GM18511 (cell line): ENCODE measurements around the gene METAP1D.
A peak's percentile ranks its signal among the peaks of the same experiment; 100 is the strongest.

Source experiments
- ATAC-seq: cut with Tn5 transposase; IDR thresholded peaks from one replicate; pipeline ENCODE4 v1.9.1; 2021; ENCODE audit warnings: mild to moderate bottlenecking, moderate library complexity; ENCODE audit not compliant: unreplicated experiment

Gene METAP1D

DNA sequence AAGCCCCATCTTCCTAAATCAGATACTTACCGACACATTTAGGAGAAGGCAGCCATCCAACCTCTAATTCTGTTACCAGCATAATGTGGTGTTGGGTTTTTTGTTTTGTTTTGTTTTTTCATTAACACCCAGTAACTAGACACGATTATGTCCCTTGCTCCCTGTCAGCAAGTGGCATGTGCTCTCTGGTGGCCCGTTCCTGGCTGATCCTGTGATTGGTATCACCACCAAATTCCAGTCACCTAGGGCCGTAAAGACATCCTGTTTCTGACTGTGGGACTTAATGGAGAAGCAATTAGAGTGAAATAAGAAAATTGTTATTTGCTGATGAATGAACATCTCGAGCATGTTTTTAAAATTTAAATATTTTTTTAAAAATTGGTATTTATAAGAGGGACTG lies 79.7 kb downstream of the METAP1D start:
- ATAC-seq, result no peak

DNA sequence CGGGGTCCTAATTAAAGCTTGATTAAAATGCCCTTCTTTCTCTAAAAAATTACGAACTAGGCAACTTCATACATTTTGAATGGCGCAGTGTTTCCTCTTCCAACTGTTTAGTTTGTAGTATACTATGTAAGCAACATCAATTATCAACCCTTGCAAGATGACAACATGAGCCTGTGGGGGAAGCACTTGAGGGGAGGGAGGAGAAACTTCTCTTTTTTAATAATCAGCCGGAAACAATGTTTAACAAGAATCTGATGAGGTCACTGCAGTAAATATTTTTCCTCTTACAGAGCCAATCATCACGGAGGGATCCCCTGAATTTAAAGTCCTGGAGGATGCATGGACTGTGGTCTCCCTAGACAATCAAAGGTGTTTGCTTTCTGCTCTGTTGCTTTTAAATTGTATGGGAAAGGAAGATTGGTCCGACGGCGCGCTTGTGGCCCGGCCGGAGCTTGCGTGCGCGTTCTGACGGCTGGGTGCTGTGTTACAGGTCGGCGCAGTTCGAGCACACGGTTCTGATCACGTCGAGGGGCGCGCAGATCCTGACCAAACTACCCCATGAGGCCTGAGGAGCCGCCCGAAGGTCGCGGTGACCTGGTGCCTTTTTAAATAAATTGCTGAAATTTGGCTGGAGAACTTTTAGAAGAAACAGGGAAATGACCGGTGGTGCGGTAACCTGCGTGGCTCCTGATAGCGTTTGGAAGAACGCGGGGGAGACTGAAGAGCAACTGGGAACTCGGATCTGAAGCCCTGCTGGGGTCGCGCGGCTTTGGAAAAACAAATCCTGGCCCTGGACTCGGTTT lies 80.3 kb downstream of the METAP1D start:
- no peak for ATAC-seq

DNA sequence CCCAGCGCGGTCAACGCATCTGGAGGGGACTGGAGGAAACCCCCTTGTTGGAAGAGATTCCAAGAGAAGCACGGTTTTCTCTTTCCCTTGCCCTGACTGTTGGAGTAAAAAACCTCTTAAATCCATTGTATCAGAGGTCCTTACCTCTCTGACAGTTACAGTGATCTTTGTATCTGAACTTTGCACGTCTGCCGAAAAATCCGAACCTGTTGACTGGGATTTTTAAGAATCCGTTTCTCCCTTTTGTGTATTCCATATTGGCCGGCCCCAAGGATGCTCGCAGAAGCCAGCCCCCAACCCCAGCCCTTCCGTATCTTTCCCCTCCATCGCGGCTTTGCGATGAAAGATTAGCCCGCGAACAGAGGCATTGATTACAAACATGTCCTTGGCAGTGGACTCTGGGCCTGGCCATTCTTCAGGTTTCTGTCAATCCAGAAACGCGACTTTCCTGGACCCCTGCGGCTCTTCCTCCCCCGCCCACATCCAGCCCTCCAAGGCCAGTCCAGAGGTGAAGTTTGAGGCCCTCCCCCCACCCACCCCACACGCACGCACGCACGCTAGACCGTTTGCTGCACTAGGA lies 81.0 kb downstream of the METAP1D start:
- ATAC-seq, result no peak

DNA sequence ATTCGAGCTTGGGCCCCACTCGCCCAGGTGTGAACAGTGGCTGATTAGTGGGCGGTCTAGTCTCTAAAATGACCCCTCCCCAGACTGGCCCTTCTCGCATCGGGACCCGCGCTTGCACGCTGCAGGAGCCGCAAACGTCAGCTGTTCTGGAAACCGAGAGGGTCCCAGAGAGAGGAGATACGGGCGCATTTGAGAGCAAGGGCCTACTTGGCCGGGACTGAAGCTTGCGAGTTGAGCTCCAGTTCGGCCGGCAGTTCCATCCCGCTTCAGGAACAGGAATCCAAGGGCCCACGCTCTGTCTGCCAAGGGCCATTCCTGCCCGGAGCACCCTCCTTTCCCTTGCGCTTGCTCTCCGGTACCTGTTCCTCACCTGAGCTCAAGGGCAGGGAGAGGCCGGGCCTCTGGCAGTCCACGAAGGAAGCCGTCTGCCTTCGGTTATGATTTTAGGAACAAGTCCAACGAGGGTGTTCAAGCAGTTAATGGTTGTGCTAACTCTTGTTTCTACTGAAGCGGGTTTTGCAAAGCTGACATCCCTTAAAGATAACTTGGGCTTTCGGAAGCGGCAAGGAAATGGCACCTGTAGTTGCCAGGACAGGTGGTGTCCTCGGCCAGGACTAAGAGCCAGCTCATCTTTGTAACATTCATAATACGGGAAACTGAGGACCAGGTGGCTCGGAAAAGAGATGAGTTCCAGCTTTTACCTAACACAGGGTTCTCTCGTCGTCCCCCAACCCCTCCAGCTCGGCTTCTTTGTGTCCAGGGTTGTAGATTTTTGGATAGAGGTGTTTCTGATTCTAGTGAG lies 81.7 kb downstream of the METAP1D start:
- no peak for ATAC-seq

DNA sequence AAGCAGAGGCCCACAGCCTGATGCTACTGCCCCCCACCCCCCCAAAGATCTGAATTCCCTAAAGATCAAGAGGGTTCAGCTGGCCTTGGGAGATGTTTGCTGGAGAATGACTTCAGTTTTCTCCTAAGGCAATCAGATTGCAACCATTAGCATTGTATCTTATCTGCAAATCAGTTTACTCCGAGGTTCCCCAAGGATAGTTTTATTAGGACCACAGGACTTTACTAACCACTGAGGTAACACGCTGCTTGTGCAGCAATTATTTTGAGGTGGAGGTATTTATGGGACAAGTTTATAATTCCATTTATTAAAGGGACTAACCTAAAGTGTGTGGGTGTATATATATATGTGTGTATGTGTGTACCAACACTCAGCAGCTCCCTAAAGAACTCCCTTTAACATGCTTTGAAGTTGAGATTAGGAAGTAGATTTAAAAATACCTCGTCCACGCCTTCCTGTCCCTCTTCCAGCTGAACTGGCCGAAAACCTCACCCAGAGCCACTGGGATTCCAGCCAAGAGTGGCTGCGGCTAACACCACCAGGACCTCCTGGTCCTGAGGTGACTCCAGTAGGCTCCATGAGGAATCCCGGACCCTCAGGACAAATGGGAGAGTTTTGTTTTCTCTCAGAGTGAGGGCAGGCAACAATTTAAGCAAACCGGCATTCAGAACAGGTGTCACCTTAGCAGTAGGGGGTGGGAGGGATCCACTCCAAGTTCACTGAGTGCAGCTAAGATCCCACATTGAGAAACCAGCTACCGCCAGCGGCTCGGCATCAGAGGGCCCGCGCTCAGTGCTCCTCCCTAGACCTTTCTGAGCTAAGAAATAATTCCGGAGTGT lies 82.6 kb downstream of the METAP1D start:
- ATAC-seq, result no peak

DNA sequence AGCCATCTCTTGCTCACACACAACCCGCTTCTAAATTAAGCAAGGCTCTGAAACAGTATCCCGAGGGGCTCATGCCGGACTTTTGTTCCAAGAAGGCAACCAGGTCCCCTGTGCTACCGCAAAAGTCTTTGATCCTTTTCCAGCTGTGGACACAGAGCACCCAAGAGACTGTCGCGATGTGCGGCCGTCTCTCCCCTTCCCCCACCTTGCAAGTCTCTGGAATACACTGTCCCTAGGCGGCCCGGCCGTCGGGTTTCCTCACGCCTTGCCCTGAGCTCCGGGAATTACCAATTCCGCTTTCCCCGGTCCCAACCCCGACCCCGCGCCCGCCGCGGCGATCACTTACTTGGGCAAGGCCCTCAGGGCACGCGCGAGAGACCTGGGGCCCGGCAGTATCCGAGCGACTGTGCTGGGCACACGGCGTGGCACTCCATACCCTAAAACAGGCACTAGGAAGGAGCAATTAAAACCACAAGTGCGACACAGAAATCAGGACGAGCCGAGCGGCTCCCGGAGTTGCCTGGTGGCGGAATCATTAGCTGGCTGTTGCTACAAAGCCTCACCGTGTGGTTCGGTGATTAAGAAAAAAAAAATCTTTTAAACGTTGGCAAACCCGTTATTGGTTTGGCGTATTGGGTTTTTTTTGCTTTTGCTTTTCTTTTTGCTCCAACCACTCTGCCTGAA lies 83.3 kb downstream of the METAP1D start:
- ATAC-seq, result no peak

DNA sequence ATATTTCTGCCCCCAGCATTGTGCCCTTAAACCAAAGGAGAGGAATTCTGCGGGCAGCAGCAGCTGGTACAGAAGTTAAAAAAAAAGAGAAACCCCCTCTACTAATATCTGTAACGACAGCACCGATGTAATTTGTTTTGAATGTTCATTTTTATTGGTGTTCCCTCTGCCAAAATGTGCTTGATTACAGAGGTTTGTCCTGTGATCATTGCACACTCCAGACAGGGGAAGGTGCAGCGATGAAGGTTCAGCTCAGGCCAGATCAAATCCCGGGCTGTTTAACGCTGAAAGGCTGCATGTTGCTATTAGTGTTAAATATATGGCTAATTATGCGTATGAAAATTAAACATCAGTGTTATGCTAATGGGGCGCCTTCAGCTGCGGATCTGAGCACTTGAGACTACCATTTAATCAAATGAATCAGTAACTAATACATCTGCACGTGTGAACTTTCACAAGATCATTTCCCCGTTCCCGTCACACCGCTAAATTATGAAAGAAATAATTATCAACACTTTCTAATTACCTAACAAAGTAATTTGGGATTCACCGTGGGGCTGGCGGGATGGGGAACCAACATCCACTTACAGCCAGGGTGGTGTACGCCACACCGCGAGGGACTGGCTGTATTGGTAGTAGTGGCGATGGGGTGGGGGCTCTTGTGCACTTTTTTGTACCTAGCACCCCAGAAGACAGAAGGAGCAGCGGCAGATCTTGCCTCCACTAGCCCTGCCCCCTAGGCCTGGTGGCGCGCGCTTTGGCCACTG lies 84.1 kb downstream of the METAP1D start:
- ATAC-seq, result no peak

DNA sequence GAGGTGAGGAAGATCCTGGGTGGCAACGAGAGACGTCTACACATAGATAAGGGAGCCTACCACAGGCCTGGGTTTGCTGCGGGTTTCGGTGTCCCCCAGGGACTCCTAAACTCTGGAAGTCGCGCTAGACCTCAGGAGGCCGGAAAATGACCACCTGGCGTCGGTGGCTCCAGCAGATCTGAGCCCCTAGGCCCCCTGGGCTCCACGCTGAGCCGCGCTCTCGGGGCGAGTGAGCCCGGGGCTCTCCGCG lies 84.6 kb downstream of the METAP1D start:
- peak; percentile 10 for ATAC-seq

DNA sequence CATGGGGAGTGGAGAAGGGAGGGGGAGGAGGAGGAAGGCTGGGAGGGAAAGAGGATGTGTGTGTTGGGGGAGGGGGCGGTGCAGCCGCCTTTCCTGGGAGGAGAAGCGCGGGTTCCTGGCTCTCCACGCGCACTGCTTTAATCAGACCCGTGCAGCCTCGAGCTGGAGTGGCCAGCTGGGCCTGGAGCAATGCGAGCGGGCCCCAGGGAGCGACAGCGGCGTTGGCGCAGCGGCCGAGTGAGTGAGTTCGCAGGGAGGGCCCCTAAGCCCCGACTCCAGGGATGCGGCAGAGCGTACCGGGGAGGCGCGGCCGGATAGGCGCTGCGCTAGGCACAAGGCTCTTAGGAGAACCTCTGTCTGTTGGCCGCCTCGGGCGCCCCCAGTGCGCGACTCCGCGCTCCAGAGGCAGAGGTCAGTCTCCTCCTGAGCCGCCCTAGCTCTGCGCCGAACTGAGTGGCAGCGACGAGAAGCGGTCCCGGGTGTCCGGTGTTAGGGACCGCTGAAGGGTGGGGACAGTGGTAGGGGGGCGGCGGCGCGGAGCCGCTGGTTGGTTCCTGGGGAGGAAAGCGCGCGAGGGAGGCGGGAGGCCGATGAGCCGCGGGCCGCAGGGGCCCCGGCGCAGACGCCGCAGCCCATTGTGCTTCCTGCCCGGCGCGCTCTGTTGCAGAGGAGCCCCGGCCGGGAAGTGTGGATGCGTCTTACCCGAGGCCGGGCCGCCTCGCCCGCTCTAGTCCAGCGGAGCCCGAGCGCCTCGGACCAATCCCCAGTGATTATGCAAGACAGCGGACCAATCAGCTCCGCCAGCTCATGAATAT lies 85.1 kb downstream of the METAP1D start:
- peak; percentile 81 for ATAC-seq

DNA sequence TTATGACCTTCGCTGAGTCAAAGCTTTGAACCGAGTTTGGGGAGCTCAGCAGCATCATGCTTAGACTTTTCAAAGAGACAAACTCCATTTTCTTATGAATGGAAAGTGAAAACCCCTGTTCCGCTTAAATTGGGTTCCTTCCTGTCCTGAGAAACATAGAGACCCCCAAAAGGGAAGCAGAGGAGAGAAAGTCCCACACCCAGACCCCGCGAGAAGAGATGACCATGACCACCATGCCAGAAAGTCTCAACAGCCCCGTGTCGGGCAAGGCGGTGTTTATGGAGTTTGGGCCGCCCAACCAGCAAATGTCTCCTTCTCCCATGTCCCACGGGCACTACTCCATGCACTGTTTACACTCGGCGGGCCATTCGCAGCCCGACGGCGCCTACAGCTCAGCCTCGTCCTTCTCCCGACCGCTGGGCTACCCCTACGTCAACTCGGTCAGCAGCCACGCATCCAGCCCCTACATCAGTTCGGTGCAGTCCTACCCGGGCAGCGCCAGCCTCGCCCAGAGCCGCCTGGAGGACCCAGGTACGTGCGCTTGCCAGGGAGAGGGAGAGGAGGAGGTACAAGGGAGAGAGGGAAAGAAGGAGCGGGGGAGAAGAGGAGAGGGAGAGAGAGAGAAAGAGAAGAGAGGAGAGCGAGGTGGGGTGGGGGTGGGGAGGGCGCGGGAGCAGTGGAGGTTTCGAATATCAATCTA lies 85.9 kb downstream of the METAP1D start, which contains the start of gene DLX1:
DLX1 (plus strand) TSS at position 48 of the 700 bp plus-strand sequence; CDS start at position 219, 171 bp downstream.
- ATAC-seq, result peak; percentile 14

DNA sequence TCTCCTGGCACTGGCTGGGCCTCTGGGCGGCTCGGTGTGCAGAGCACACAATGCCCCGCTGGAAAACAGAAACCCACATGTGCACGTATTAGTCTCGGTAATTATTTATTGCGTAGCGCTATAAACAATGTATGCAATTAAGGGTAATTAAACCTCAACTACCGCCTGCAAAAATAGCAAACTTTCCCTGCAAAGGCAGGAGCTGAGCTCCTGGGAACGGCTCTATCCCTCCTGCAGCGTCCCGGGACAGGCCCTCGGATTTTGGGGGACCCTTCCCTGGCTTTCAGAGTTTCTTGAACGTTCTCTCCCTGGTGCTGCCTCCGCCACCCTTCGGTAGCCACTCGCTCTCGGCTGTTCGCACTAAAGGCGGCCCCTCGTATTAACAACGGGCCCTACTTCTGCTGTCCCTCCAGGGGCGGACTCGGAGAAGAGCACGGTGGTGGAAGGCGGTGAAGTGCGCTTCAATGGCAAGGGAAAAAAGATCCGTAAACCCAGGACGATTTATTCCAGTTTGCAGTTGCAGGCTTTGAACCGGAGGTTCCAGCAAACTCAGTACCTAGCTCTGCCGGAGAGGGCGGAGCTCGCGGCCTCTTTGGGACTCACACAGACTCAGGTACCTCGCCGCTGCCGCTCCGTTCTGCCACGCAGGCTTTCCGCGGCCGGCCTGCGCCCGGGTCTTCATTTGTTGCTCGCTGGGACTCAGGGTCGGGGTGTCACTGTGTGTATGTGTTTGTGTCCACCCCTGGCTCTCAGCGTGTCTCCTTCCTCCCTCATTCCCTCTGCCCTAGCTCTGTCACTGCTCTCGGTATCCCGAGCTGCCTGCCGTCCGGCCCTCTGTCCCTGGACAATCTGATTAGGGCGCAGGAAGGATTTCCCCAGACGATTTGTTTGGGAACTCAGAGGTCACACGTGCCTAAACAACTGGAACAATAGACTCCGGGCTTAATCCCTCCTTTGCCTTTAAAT lies 86.8 kb downstream of the METAP1D start:
- ATAC-seq, result no peak

DNA sequence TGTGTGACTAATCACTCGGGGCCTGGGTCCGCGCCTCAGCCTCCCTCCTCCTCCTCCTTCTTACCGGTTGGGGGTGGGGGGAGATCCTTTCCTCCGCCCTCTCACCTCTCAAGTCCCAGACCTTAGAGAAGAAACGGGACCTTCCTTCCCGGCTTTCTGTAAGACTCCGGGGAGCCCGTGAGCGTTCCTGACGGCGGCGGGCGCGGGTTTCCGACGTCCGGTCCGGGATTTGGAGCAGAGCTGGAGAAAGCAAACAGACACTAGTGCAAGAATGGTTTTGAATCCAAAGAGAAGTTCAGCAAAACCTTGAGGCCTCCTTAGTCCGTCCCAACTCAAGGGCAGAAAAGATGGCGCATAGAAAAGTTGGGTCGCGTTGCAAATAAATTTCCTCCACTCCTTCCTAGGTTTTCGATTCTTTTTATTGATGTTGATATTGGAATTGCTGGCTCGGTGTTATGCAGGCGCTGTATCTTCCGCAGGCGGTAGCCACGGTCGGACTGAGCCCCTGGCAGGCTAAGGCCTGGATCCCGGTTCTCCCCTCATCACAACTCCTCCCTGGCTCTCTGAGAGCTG lies 87.5 kb downstream of the METAP1D start:
- ATAC-seq, result no peak

DNA sequence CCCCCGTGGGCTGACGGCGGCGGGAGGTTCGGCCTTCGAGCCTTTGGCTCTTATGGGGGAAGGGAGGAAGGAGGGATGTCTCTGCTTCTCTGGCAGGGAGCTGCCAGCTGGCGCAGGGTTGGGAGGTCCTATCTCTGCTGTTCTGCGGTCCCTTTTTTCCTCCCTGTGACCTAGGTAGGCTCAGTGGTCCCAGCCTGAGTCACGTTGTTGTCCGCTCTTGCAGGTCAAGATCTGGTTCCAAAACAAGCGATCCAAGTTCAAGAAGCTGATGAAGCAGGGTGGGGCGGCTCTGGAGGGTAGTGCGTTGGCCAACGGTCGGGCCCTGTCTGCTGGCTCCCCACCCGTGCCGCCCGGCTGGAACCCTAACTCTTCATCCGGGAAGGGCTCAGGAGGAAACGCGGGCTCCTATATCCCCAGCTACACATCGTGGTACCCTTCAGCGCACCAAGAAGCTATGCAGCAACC lies 88.1 kb downstream of the METAP1D start:
- no peak for ATAC-seq

DNA sequence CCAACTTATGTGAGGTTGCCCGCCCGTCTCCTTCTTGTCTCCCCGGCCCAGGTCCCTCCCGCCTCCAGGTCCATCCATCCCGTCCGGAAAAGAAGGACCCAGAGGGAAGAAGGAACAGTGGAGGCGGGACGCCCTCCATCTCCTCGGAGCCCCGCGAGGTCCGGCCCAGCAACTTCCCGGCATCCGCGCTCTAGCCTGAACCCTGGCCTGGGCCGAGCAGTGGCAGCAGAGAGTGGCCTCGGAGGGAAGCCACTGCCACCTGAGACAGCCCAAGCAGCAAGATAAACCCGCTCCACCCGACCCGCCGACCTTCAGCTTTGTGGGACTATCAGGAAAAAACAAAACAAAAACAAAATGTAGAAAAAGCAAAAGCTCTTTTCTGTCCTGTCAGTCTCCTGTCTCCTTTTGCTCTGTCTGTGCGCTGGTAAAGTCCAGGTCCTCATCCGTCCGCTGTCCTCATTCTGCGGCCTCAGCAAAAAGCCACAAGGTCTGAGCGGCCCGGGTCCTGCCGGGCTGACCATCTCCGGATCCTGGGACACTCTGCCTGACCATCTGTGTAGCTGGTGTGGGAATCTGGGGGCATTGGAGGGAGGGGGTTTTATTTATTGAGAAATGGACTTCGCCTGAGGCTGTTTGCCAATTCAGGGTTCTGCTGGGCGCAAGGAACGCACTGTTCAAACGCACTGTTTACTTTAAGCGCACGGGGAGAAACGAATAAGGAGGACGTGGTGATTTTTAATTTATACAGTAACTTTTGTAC lies 88.7 kb downstream of the METAP1D start:
- ATAC-seq, result no peak

DNA sequence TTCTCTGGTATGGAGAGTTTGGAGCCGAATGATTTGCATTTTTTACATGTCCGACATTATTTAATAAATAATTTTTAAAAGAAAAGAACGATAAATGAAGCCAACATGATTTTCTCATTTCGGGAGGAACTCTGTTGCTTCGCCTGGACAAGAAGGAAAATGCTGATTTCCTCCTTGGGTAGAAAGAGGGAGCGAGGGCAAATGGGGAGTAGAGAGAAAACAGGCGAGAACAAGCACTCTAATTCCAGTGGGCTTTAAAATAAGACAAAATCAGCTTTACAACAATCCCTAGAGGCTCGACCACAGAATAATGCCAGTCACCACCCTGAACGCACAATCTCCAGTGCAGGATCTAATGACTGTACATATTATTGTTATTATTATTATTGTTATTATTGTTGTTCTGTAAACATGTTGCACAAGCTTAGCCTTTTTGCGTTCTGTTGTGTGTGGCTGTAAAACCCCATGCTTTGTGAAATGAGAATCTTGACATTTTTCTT lies 89.3 kb downstream of the METAP1D start:
- no peak for ATAC-seq

DNA sequence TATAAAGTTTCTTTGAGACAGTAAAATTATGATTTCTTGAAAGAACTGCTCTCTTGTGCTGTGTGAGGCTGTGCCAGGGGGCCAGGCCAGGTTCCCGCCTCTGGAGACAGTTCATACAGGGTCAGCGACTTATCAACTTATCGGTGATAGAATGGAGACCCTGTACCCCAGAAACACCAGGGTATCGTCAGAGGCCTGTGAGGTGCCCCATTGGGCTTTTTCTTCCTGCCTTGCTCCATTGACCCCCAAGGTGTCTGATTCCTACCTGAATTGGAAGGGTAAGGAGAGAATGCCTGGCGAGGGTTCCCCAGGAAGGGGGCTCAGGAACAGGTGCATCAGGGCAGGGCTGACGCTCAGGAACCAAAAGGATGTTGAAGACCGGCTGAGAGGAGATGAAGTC lies 89.9 kb downstream of the METAP1D start:
- no peak for ATAC-seq
